GM23338 (cell line): Measurements from ENCODE around the gene ZNF609. TPM values are rescaled to one million over a fixed set of nuclear protein-coding genes. Genes with fewer than 3 reads are reported as not detected.
"Not testable (repeated sequence)": the region's sequence is repeated elsewhere in the genome, so short reads cannot be mapped to it uniquely, and the experiment has no call there.

Experiments
- ATAC-seq: fragments of 200-7000 bp; cut with Tn5 transposase; 3 replicates; pipeline ENCODE4 v1.9.1; 2020
- DNase-seq: peaks from one replicate; pipeline ENCODE4 v3.0.0-alpha.2; 2015; ENCODE audit warnings: low spot score
- H2AFZ ChIP-seq: fragments of 200-600 bp; sonication (generic); 2 replicates; pipeline ENCODE4 v1.8.0; 2016; ENCODE audit warnings: antibody characterized with exemption, mild to moderate bottlenecking, moderate library complexity
- H3F3A ChIP-seq: fragments of 200-600 bp; sonication (generic); replicated peaks from 2 replicates; pipeline ENCODE4 v1.8.0; 2017; ENCODE audit warnings: antibody characterized with exemption, mixed run types, low read depth
- H3K27ac ChIP-seq: fragments of 200-600 bp; sonication (generic); 2 replicates; pipeline ENCODE4 v1.6.1; 2016; ENCODE audit warnings: low read depth
- H3K27me3 ChIP-seq: fragments of 200-600 bp; sonication (generic); 2 replicates; pipeline ENCODE4 v1.8.0; 2016; ENCODE audit warnings: mild to moderate bottlenecking, mixed run types, moderate library complexity; ENCODE audit not compliant: insufficient read depth
- H3K36me3 ChIP-seq: fragments of 200-600 bp; sonication (generic); 2 replicates; pipeline ENCODE4 v1.8.0; 2016; ENCODE audit warnings: mild to moderate bottlenecking; ENCODE audit not compliant: insufficient read depth
- H3K4me1 ChIP-seq: fragments of 200-600 bp; sonication (generic); 2 replicates; pipeline ENCODE4 v1.8.0; 2016; ENCODE audit warnings: mild to moderate bottlenecking, moderate library complexity; ENCODE audit not compliant: insufficient read depth
- H3K4me2 ChIP-seq: fragments of 200-600 bp; sonication (generic); 2 replicates; pipeline ENCODE4 v1.7.1; 2017; ENCODE audit warnings: mixed run types
- H3K4me3 ChIP-seq: fragments of 200-600 bp; sonication (generic); 2 replicates; pipeline ENCODE4 v1.6.1; 2016; ENCODE audit warnings: mixed run types
- H3K79me2 ChIP-seq: fragments of 200-600 bp; sonication (generic); replicated peaks from 2 replicates; pipeline ENCODE4 v1.8.0; 2017; ENCODE audit warnings: mild to moderate bottlenecking; ENCODE audit not compliant: insufficient read depth
- H3K9me2 ChIP-seq: fragments of 200-600 bp; sonication (generic); 2 replicates; pipeline ENCODE4 v1.8.0; 2017; ENCODE audit not compliant: insufficient read depth
- H4K20me1 ChIP-seq: fragments of 200-600 bp; sonication (generic); replicated peaks from 2 replicates; pipeline ENCODE4 v1.8.0; 2017; ENCODE audit warnings: mild to moderate bottlenecking; ENCODE audit not compliant: insufficient read depth
- H3K27ac Mint-ChIP-seq: 2 replicates; pipeline ENCODE4 v1.8.0; 2020; ENCODE audit warnings: inconsistent platforms, mild to moderate bottlenecking, moderate library complexity, mixed read lengths
- H3K27me3 Mint-ChIP-seq: 3 replicates; pipeline ENCODE4 v1.8.0; 2022; ENCODE audit warnings: low read depth, mild to moderate bottlenecking, moderate library complexity, mixed read lengths, inconsistent platforms; ENCODE audit not compliant: insufficient read depth, poor library complexity
- H3K36me3 Mint-ChIP-seq: 3 replicates; pipeline ENCODE4 v1.8.0; 2021; ENCODE audit warnings: low read depth, mild to moderate bottlenecking, inconsistent platforms, moderate library complexity, mixed read lengths
- H3K4me1 Mint-ChIP-seq: 3 replicates; pipeline ENCODE4 v1.8.0; 2020; ENCODE audit warnings: mild to moderate bottlenecking, inconsistent platforms, mixed read lengths
- H3K4me3 Mint-ChIP-seq: 3 replicates; pipeline ENCODE4 v1.8.0; 2021; ENCODE audit warnings: moderate library complexity, mild to moderate bottlenecking, inconsistent platforms, mixed read lengths
- H3K9me3 Mint-ChIP-seq: 3 replicates; pipeline ENCODE4 v1.8.0; 2020; ENCODE audit warnings: moderate library complexity, mild to moderate bottlenecking, inconsistent platforms, mixed read lengths
- CREB1 ChIP-seq: fragments of 250-450 bp; sonication (Bioruptor Pico); IDR thresholded peaks from 2 replicates; pipeline ENCODE4 v1.5.0; 2020; ENCODE audit warnings: low read depth, mild to moderate bottlenecking, moderate library complexity
- CTCF ChIP-seq, 2 experiments: fragments of 200-600 bp in 1 of 2; sonication (generic) in 1 of 2; conservative IDR thresholded peaks; 2 replicates each; pipeline versions ENCODE4 v1.5.1 to v1.6.1; 2016 to 2017; ENCODE audit warnings: antibody characterized with exemption in 2 of 2, low read depth in 2 of 2, mild to moderate bottlenecking in 2 of 2, moderate library complexity in 1 of 2
- EZH2 ChIP-seq: fragments of 200-600 bp; sonication (generic); IDR thresholded peaks from one replicate; pipeline ENCODE4 v1.8.0; 2017; ENCODE audit warnings: antibody characterized with exemption, mild to moderate bottlenecking, low read depth; ENCODE audit not compliant: unreplicated experiment
- EZH2phosphoT487 ChIP-seq: fragments of 200-600 bp; sonication (generic); IDR thresholded peaks from one replicate; pipeline ENCODE4 v1.8.1; 2018; ENCODE audit warnings: antibody characterized with exemption; ENCODE audit not compliant: unreplicated experiment
- JUNB ChIP-seq: IDR thresholded peaks from one replicate; pipeline ENCODE4 v1.6.1; 2016; ENCODE audit warnings: antibody characterized with exemption; ENCODE audit not compliant: unreplicated experiment
- NANOG ChIP-seq: IDR thresholded peaks from 2 replicates; pipeline ENCODE4 v1.6.1; 2016; ENCODE audit warnings: antibody characterized with exemption, borderline replicate concordance
- STAT1 ChIP-seq: IDR thresholded peaks from one replicate; pipeline ENCODE4 v1.6.1; 2016; ENCODE audit warnings: antibody characterized with exemption; ENCODE audit not compliant: unreplicated experiment
- ZNF331 ChIP-seq: fragments of 250-450 bp; sonication (Bioruptor Pico); IDR thresholded peaks from 2 replicates; pipeline ENCODE4 v1.5.0; 2020; ENCODE audit warnings: low read depth, mild to moderate bottlenecking, moderate library complexity
- polyA plus RNA-seq: library from polyadenylated mRNA; unstranded; fragments of >200 nt; fragmentation: Nextera tagmentation; extraction: Ambion mirVana; gene quantifications from 2 replicates; pipeline ENCODE4 v1.2.1, GENCODE V29; 2016
- total RNA-seq: library from RNA; depleted of rRNA; stranded (reverse); fragments of >200 nt; shearing (Covaris generic); gene quantifications from 2 replicates; pipeline ENCODE4 v1.2.3, GENCODE V29; 2014
- TF ChIP-seq, protein P1 (sequence below): fragments of 250-450 bp; sonication (Bioruptor Pico); IDR thresholded peaks from 2 replicates; pipeline ENCODE4 v1.5.0; 2020; ENCODE audit warnings: mild to moderate bottlenecking, moderate library complexity

Gene ZNF609
- total and polyA plus RNA-seq, 2 experiments from 2014 or later, result 26.4 to 40.2 TPM

DNA sequence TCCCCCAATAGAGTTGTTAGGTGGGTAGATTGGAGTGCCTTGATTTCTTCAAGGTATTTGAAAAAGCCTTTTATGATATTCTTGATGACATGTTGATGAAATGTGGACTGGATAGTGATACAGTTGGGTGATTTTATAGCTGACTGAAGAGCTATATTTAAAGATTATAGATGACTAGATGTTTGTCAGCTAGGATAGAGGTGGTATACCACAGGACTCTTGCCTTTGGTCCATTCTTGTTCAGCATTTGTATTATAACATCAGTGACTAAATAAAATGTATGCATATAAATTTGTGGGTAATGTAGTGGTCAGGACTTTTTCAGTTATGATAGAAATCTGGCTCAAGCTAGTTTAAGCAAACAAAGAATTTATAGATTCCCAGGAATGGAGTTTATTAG is 143.9 kb downstream of the ZNF609 start:
- H4K20me1 ChIP-seq, result peaks cover 14% of the 10 kb centered on the region; the same call in 1 of the 2 replicates

DNA sequence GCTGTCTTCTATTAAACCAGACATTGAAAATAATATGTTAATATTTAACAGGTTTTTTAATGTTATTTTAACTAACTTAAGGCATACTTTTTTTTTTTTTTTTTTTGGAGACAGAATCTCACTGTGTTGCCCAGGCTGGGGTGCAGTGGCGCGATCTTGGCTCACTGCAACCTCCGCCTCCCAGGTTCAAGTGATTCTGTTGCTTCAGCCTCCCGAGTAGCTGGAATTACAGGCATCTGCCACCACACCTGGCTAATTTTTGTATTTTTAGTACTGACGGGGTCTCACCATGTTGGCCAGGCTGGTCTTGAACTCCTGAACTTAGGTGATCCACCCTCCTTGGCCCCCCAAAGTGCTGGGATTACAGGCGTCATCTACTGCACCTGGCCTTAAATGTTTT is 147.0 kb downstream of the ZNF609 start:
- Histone ChIP-seq H3K79me2 (peaks cover 92% of the 10 kb centered on the region), H4K20me1 (peaks cover 30% of the 10 kb centered on the region), H3K27ac (peak overlapping the region; percentile 45; the same call in 1 of the 2 replicates)
- H3K27me3 ChIP-seq, H3K36me3 ChIP-seq, H3F3A ChIP-seq, H3K4me3 ChIP-seq, H3K27ac Mint-ChIP-seq, H3K36me3 Mint-ChIP-seq, H3K9me2 ChIP-seq, H2AFZ ChIP-seq, DNase-seq, H3K9me3 Mint-ChIP-seq, H3K4me2 ChIP-seq, H3K27me3 Mint-ChIP-seq, ATAC-seq, H3K4me1 ChIP-seq, H3K4me3 Mint-ChIP-seq: not testable (repeated sequence)
- peaks cover 10% of the 10 kb centered on the region for H3K4me1 Mint-ChIP-seq

More for the DNA sequence above, 143.9 kb downstream of the ZNF609 start:
- H3K4me3 ChIP-seq, result no peak overlapping the region
- H3K27me3 Mint-ChIP-seq, result no peaks in the 10 kb centered on the region
- H3K9me3 Mint-ChIP-seq, result no peaks in the 10 kb centered on the region
- H3K27ac ChIP-seq, result no peak overlapping the region
- H2AFZ ChIP-seq, result no peak overlapping the region
- TF ChIP-seq CTCF (conservative IDR thresholded peaks at IDR 0.05; ENCODE audit: low read depth in 2 of 2), result no peak
- no peak for TF ChIP-seq JUNB
- TF ChIP-seq STAT1, result no peak
- no peak for TF ChIP-seq EZH2phosphoT487
- no peak for TF ChIP-seq ZNF331
- no peak for TF ChIP-seq NANOG
- TF ChIP-seq CREB1, result no peak
- TF ChIP-seq EZH2, result no peak
- peaks cover 21% of the 10 kb centered on the region for H3K4me1 Mint-ChIP-seq
- H3K36me3 ChIP-seq, result no peaks in the 10 kb centered on the region
- peaks cover 94% of the 10 kb centered on the region for H3K79me2 ChIP-seq
- no peaks in the 10 kb centered on the region for H3K27me3 ChIP-seq
- H3K36me3 Mint-ChIP-seq, result no peaks in the 10 kb centered on the region
- DNase-seq, result no peak
- H3K27ac Mint-ChIP-seq, result no peak overlapping the region
- H3F3A ChIP-seq, result no peaks in the 10 kb centered on the region
- no peaks in the 10 kb centered on the region for H3K9me2 ChIP-seq
- no peak overlapping the region for H3K4me3 Mint-ChIP-seq
- H3K4me1 ChIP-seq, result 0 out of 2 replicates have a peak, but pooled peaks cover 5% of the 10 kb centered on the region
- no peak overlapping the region for H3K4me2 ChIP-seq
- ATAC-seq, result no peak

DNA sequence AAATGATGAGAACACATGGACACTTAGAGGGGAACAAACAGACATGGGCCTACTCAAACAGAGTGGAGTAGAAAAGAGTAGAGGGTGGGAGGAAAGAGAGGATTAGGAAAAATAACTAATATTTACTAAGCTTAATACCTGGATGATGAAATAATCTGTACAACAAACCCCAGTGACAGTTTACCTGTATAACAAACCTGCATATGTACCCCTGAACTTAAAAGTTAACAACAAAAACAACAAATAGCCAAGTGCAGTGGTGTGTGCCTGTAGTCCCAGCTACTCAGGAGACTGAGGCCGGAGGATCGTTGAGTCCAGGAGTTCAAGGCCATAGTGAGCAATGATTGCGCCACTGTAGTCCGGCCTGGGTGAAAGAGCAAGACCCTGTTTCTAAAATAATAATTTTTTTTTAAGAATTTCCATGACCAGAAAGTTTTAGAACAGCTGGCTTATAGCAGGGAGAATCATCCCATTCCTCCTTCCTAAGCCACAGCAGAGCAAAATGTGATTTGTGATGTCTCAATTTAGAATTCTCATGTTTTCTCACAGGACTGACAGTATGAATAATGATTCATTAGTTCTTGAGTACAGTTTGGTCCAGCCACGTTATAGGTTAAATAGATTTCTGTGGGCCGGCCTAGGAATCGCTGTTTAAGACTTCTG is 150.0 kb downstream of the ZNF609 start:
- Histone ChIP-seq H2AFZ (no peak overlapping the region), H3K27ac (no peak overlapping the region; the same call in 1 of the 2 replicates), H3K36me3 (no peaks in the 10 kb centered on the region), H3K79me2 (peaks cover 92% of the 10 kb centered on the region), H4K20me1 (peaks cover 33% of the 10 kb centered on the region), H3K4me3 (no peak overlapping the region), H3K4me2 (no peak overlapping the region), H3K9me2 (no peaks in the 10 kb centered on the region), H3K4me1 (no peaks in the 10 kb centered on the region), H3K27me3 (no peaks in the 10 kb centered on the region), H3F3A (no peaks in the 10 kb centered on the region)
- 0 out of 2 replicates have a peak overlapping the region, but pooled peaks have one; percentile 26 for H3K27ac Mint-ChIP-seq
- no peak overlapping the region for H3K4me3 Mint-ChIP-seq
- ATAC-seq (no peak), DNase-seq (no peak)
- H3K36me3 Mint-ChIP-seq, result no peaks in the 10 kb centered on the region
- no peaks in the 10 kb centered on the region for H3K27me3 Mint-ChIP-seq
- no peaks in the 10 kb centered on the region for H3K9me3 Mint-ChIP-seq
- H3K4me1 Mint-ChIP-seq, result peaks cover 4% of the 10 kb centered on the region; the same call in 2 of the 3 replicates
- TF ChIP-seq, protein P1, sequence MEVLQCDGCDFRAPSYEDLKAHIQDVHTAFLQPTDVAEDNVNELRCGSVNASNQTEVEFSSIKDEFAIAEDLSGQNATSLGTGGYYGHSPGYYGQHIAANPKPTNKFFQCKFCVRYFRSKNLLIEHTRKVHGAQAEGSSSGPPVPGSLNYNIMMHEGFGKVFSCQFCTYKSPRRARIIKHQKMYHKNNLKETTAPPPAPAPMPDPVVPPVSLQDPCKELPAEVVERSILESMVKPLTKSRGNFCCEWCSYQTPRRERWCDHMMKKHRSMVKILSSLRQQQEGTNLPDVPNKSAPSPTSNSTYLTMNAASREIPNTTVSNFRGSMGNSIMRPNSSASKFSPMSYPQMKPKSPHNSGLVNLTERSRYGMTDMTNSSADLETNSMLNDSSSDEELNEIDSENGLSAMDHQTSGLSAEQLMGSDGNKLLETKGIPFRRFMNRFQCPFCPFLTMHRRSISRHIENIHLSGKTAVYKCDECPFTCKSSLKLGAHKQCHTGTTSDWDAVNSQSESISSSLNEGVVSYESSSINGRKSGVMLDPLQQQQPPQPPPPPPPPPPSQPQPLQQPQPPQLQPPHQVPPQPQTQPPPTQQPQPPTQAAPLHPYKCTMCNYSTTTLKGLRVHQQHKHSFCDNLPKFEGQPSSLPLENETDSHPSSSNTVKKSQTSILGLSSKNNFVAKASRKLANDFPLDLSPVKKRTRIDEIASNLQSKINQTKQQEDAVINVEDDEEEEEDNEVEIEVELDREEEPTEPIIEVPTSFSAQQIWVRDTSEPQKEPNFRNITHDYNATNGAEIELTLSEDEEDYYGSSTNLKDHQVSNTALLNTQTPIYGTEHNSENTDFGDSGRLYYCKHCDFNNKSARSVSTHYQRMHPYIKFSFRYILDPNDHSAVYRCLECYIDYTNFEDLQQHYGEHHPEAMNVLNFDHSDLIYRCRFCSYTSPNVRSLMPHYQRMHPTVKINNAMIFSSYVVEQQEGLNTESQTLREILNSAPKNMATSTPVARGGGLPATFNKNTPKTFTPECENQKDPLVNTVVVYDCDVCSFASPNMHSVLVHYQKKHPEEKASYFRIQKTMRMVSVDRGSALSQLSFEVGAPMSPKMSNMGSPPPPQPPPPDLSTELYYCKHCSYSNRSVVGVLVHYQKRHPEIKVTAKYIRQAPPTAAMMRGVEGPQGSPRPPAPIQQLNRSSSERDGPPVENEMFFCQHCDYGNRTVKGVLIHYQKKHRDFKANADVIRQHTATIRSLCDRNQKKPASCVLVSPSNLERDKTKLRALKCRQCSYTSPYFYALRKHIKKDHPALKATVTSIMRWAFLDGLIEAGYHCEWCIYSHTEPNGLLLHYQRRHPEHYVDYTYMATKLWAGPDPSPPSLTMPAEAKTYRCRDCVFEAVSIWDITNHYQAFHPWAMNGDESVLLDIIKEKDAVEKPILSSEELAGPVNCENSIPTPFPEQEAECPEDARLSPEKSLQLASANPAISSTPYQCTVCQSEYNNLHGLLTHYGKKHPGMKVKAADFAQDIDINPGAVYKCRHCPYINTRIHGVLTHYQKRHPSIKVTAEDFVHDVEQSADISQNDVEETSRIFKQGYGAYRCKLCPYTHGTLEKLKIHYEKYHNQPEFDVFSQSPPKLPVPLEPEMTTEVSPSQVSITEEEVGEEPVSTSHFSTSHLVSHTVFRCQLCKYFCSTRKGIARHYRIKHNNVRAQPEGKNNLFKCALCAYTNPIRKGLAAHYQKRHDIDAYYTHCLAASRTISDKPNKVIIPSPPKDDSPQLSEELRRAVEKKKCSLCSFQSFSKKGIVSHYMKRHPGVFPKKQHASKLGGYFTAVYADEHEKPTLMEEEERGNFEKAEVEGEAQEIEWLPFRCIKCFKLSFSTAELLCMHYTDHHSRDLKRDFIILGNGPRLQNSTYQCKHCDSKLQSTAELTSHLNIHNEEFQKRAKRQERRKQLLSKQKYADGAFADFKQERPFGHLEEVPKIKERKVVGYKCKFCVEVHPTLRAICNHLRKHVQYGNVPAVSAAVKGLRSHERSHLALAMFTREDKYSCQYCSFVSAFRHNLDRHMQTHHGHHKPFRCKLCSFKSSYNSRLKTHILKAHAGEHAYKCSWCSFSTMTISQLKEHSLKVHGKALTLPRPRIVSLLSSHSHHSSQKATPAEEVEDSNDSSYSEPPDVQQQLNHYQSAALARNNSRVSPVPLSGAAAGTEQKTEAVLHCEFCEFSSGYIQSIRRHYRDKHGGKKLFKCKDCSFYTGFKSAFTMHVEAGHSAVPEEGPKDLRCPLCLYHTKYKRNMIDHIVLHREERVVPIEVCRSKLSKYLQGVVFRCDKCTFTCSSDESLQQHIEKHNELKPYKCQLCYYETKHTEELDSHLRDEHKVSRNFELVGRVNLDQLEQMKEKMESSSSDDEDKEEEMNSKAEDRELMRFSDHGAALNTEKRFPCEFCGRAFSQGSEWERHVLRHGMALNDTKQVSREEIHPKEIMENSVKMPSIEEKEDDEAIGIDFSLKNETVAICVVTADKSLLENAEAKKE (CRISPR knock-in tag), result no peak
- no peak for TF ChIP-seq JUNB
- TF ChIP-seq EZH2phosphoT487, result no peak
